CD4-positive, alpha-beta T cell treated with Interleukin-15 for 1 hour (primary cell): ENCODE data around the gene RNF7.
"Not testable (repeated sequence)": the region's sequence is repeated elsewhere in the genome, so short reads cannot be mapped to it uniquely, and the experiment has no call there.

Experiments used
- DNase-seq: peaks from one replicate; pipeline ENCODE4 v3.0.0-alpha.2; 2020

RNF7 gene

DNA sequence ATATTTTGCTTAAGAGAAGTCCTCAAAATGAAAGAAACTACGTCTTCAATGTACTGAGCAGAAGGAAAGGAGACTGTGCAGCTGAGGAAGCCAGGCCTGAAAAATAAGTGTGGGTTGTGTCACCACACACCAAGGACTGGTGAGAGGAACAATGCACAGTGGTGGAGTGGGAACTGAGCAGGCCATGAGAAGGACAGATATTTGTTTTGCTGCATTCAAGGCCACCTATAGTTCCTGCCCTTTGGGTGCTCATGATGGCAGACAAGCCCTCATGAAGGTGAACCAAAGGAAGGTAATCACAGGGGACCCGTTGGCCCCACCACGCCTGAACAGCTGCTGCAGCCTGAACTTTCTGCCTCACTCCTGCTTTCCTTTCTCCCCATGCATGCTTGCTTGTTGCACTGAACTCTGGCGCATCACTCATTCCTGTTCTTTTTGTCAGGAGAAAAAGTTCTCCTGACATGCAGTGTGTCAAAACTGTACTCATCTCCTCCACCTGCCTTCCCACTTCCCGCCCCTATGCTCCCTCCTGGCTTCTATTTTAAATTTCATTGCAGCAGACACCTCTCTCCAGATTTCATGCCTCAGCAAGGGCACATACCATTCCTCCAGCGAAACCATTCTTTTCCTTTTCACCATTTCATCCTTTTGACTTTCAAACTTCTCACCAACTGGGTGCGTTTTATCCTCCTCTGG, 2.2 kb upstream of the RNF7 start:
- no peak for DNase-seq

GRCh38 chr3:141737093-141737492, 1.0 kb upstream of the RNF7 start:
- peak; percentile 22 for DNase-seq

DNA sequence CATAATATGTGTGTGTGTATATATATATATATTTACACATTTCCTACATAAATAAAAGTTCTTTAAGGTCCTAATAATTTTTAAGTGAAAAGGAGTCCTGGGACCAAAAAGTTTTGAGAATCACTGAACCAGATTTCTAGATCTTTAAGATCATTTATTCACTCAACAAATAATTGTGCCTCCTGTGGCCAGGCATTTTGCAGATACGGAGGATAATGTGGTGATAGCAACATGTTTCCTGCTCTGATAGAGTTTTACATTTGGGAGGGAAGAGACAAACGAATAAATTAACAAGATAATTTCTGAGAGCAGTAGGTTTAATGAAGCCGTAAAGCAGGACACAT, 448 bp upstream of the RNF7 start:
- DNase-seq, result no peak

GRCh38 chr3:141738891-141739363, 829 bp downstream of the RNF7 start:
- peak; percentile 21 for DNase-seq

DNA sequence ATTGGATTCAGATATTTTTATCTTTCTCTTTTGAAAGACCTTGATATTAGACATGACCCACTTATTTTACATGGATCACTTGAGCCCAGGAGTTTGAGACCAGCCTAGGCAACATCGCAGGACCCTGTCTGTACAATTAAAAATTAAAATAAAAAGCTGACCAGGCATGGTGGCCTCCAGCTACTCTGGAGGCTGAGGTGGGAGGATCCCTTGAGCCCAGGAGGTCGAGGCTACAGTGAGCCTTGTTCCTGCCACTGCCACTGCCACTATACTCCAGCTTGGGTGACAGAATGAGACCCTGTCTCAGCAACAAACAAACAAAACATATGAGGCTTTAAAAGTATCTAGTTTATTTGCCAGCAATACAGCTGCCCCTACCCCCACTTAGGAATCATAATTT, 1.6 kb downstream of the RNF7 start:
- no peak for DNase-seq

- DNase-seq, result no peak
Observed at GRCh38 chr3:141740349-141740748, 2.3 kb downstream of the RNF7 start.

DNA sequence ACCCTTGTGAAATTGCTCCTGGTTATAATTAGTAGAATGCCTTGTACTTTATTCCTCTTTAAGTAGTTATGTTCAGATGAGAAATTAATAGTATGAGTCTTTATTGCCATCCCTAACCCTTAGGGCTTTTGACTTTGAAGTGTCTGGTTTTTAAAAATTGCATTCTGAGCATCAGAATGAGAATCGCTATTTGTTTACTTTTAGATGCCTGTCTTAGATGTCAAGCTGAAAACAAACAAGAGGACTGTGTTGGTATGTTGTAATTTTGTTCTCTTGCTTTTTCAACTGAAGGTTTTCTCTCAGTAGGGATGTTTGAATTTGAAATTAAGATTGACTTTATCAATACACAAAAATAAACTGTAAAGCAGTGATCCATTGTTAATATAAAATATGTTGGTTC, 5.2 kb downstream of the RNF7 start:
- no peak for DNase-seq

GRCh38 chr3:141746962-141747361, 8.9 kb downstream of the RNF7 start:
- DNase-seq, result no peak

- DNase-seq, result no peak
Observed at GRCh38 chr3:141753399-141753798, 15.3 kb downstream of the RNF7 start.

GRCh38 chr3:141754032-141754431, 15.9 kb downstream of the RNF7 start:
- no peak for DNase-seq

DNA sequence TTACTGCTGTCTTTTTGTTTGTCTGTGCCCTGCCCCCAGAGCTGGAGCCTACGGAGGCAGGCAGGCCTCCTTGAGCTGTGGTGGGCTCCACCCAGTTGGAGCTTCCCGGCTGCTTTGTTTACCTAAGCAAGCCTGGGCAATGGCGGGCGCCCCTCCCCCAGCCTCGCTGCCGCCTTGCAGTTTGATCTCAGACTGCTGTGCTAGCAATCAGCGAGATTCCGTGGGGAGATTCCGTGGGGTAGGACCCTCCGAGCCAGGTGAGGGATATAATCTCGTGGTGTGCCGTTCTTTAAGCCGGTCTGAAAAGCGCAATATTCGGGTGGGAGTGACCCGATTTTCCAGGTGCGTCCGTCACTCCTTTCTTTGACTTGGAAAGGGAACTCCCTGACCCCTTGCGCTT, 24.5 kb downstream of the RNF7 start:
- not testable (repeated sequence) for DNase-seq

DNA sequence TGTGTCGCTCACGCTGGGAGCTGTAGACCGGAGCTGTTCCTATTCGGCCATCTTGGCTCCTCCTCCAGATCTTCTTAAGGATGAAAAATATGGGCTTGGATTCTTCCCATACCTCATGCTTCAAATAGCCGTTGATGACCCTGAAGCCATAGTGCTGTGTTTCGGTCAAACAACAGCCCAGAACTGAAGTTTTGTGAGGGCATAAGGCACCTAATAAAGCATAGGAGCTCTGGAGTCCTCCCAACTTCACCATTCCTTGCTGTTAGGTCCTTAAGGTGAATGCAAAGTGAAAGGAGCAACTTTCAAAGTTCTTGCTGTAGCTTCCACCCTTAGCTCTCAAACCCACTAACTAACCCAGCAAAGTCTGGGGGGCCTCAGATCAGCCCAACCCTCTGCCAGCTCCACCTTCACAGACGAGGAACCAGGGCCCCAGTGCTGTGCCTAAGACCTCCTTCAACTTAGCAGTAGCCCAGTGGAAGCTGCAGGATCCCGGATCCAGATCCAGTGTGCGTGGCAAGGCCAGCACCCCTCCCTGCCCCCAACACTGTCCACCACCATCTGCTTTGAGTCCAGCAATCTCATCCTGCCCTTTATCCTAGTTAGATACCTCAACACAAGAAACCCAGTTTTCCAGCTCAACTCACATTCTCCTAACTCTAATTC, 25.1 kb downstream of the RNF7 start, which contains the start of gene GRK7:
Gene GRK7 (plus strand): TSS at position 321 of the 663 bp plus-strand sequence. CDS start 14,877 bp downstream, outside the sequence.
- DNase-seq, result no peak

DNA sequence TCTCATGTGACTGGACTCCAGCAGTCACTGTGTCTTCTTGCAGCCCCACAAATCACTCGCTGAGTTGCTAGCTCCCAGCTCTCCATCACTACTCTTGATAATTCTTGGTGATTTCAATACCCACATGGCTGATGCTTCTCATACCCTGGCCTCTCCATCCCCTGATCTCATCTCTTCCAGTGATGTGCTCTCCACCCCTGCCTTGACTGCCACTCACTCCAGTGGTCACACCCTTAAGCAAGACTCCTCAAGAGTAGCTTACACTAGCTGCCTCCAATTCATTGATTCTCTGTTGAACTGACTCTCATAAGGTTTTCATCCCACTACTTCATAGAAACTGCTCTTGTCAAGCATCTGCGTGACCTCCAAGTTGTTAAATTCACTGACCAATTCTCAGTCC, 25.9 kb downstream of the RNF7 start:
- DNase-seq, result no peak

- no peak for DNase-seq
Observed at GRCh38 chr3:141764465-141764864, 26.4 kb downstream of the RNF7 start.

DNA sequence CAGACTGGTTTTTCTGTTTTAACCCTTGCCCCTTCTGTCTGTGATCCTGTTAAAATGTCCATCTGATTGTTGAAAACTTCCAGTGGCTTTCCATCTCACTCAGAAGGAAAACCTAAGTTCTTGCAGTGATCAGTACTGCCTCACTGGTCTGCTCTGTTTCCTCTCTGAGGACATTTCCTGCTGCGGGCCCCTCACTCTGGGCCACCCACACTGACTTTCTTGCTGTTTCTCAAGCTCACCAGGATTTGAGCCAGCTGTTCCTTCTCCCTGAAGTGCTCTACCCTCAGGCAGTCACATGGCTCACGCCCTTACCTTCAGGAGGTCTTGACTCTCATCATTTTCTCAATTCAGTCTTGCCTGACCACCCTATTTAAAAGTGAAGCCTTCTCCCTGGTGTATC, 26.9 kb downstream of the RNF7 start:
- no peak for DNase-seq

GRCh38 chr3:141767066-141767465, 29.0 kb downstream of the RNF7 start:
- DNase-seq, result no peak

- no peak for DNase-seq
Observed at GRCh38 chr3:141769221-141769894, 31.3 kb downstream of the RNF7 start.

DNA sequence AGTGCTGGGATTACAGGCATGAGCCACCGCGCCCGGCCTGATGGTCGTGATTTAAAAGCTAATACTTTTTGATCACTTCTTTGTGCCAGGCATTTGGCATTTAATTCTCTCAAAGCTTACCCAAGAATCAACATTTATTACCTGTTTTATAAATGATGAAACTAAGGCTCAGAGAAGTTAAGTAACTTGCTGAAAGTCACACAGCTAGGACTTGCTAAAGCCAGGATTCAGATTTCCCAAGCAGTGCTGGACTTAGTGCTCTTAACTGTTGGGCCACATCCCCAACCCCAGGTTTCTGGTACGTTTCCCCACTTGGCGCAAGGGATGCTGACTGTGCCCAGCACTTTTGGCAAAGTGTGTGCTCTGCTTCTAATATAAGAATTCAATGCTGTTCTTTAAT, 35.6 kb downstream of the RNF7 start:
- DNase-seq, result no peak

DNA sequence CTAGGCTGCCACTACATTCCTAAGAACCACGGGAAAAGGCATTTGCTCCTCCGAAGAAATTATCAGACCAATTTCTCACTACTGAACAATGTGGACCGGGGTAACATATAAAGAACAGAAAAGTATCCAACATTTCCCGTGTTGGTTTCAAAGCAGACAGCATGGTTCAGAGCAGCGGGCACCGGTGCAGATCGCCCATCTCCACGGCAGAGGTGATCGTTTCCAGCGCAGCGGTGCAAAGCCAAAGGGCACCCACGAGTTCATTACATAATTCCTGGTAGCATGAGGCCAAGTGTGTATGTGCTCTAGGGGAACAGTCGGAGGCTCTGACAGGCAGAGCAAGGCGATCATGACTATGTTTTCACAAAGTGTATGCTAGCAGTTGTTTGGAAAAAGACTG, 38.3 kb downstream of the RNF7 start:
- DNase-seq, result no peak

- DNase-seq, result no peak
Observed at GRCh38 chr3:141776885-141777284, 38.8 kb downstream of the RNF7 start.

DNA sequence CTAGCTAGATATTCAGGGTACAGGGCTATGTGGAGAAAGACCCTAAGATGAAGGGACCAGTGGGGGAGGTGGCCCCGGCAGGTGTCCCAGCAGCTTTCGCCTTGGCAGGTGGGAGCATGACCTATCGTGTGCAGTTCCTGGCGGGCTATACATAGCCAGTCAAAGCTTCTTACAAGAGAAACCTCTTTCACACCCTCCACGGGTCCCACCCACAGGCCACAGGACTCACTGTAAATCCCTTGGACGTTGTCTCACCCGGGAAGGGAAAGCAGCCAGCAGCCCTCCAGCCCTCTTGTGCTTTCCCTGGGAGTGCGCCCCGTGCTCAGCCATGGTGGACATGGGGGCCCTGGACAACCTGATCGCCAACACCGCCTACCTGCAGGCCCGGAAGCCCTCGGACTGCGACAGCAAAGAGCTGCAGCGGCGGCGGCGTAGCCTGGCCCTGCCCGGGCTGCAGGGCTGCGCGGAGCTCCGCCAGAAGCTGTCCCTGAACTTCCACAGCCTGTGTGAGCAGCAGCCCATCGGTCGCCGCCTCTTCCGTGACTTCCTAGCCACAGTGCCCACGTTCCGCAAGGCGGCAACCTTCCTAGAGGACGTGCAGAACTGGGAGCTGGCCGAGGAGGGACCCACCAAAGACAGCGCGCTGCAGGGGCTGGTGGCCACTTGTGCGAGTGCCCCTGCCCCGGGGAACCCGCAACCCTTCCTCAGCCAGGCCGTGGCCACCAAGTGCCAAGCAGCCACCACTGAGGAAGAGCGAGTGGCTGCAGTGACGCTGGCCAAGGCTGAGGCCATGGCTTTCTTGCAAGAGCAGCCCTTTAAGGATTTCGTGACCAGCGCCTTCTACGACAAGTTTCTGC, 40.1 kb downstream of the RNF7 start:
- DNase-seq, result no peak

- no peak for DNase-seq
Observed at GRCh38 chr3:141779667-141780066, 41.6 kb downstream of the RNF7 start.

- no peak for DNase-seq
Observed at GRCh38 chr3:141782386-141782932, 44.4 kb downstream of the RNF7 start.
